ENCODE results near the gene GDPD5.

DNA sequence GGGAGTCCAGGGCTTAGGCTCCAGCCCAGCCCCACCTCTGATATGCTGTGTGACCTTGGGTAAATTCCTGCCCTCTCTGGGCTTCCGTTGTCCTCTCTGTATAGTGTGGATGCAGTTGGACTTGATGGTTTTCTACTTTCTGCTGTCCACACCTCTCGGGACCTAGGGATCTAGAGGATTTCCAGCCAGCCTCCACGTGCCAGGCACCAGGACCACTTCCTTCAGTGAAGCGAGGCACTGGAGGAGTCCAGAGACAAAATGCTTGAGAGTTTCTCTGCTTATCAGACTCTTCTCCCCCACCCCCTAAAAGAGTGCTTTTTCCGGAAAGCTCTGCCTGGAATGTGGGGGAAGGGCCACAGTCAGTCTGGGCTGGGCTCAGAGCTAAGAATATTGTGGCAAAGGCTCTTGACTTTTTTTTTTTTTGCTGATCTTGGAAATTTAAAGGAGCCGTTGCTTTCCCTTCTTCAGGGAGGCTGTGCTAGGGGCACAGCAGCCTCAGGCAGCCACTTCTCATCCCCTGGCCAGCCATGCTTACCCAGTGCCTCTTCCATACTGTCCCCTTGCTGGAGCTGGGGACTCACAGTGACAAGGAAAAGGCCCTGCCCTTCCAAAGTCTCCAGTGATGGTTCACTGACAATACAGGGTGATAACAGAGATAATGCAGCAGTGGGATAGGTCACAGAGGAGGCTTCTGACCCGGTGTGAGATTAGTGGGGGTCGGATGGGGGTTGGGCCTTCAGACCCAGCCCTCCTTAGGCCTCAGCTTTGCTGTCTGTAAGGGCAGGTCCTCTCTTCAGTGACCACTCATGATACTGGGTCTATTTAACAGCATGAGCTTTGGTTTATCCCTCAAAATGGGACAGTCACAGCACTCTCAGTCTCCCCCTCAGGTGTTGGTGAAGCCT lies 33.5 kb upstream of the GDPD5 start:
- TF ChIP-seq, protein P1, sequence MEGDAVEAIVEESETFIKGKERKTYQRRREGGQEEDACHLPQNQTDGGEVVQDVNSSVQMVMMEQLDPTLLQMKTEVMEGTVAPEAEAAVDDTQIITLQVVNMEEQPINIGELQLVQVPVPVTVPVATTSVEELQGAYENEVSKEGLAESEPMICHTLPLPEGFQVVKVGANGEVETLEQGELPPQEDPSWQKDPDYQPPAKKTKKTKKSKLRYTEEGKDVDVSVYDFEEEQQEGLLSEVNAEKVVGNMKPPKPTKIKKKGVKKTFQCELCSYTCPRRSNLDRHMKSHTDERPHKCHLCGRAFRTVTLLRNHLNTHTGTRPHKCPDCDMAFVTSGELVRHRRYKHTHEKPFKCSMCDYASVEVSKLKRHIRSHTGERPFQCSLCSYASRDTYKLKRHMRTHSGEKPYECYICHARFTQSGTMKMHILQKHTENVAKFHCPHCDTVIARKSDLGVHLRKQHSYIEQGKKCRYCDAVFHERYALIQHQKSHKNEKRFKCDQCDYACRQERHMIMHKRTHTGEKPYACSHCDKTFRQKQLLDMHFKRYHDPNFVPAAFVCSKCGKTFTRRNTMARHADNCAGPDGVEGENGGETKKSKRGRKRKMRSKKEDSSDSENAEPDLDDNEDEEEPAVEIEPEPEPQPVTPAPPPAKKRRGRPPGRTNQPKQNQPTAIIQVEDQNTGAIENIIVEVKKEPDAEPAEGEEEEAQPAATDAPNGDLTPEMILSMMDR (IDR thresholded peaks at IDR 0.05) = no peak
- no peak for TF ChIP-seq POLR2A (IDR thresholded peaks at IDR 0.05)

Data from stomach (tissue), 4 donors.